HG02970 (cell line): ENCODE measurements around the gene ACAT2.
"Not testable (repeated sequence)": the region's sequence is repeated elsewhere in the genome, so short reads cannot be mapped to it uniquely, and the experiment has no call there.

Experiments
- ATAC-seq: cut with Tn5 transposase; IDR thresholded peaks from one replicate; pipeline ENCODE4 v1.9.1; 2021; ENCODE audit warnings: mild to moderate bottlenecking, moderate library complexity, moderate number of reproducible peaks; ENCODE audit not compliant: unreplicated experiment, low FRiP score

ACAT2 gene

DNA sequence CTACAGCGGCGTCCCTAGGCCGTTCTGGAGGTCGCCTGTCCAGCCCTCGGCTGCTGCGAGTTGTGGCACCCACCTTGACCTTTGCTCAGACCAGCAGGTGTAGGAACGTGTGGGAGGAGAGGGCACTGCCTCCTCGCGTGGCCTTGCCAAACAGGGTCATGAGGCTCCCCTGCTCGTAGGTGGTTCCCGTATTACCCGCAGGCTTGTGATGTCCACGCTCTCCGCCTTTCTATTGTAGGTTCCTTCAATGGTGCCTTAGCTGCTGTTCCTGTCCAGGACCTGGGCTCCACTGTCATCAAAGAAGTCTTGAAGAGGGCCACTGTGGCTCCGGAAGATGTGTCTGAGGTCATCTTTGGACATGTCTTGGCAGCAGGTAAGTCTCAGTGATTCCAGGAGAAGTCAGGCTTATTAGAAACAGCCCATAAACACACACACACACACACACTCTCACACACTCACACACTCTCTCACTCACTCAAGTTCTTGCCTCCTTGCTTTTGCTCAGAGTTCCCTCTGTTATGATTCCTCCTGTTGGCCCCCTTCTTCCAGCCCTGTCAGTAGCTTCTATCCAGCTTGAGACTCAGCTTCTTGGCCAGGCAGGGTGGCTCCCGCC is 942 bp downstream of the ACAT2 start:
- ATAC-seq: no peak

DNA sequence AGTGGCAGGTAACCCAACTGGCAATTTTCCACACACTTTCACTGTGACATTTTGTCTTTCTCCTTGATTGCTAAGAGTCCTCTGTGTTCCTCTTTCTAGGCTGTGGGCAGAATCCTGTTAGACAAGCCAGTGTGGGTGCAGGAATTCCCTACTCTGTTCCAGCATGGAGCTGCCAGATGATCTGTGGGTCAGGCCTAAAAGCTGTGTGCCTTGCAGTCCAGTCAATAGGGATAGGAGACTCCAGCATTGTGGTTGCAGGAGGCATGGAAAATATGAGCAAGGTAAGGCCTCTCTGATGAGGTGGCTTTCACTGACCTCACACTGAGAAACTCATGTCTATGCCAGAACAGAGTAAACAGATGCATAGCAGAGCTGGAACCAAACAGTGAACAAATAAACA is 5.1 kb downstream of the ACAT2 start:
- no peak for ATAC-seq

DNA sequence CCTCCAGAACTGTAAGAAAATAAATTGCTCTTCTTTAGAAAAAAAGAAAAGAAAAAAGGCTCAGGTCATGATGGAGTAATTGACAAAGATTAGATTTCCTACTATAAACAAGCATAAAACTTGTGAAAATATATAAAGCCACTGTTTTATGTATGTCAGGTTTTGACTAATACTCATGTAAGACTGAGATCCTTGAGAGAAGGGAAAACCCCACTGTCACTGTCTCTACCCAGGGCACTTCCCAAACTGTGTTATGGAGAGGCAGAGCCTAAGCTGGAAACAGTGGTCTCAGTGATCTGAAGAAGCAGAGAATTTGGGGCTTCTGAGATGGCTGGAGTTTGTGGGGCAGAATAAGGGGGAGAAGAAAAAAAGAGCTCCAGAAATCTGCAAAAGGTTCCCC is 7.6 kb downstream of the ACAT2 start:
- no peak for ATAC-seq

DNA sequence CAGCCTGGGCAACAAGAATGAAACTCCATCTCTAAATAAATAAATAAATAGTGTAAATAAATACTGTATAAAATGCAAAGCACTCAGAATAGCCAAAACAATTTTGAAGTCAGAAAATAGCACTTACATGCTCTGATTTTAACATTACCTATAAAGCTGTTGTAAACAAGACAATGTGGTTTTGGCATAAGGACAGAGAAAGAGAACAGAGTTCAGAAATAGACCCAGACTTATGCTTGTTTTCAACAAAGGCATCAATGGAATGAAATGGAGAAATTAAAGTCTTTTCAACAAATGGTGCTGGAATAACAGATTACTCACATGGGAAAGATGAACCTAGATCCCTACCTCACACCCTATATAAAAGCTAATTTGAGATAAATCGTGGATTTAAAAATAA is 10.4 kb downstream of the ACAT2 start:
- ATAC-seq: no peak

DNA sequence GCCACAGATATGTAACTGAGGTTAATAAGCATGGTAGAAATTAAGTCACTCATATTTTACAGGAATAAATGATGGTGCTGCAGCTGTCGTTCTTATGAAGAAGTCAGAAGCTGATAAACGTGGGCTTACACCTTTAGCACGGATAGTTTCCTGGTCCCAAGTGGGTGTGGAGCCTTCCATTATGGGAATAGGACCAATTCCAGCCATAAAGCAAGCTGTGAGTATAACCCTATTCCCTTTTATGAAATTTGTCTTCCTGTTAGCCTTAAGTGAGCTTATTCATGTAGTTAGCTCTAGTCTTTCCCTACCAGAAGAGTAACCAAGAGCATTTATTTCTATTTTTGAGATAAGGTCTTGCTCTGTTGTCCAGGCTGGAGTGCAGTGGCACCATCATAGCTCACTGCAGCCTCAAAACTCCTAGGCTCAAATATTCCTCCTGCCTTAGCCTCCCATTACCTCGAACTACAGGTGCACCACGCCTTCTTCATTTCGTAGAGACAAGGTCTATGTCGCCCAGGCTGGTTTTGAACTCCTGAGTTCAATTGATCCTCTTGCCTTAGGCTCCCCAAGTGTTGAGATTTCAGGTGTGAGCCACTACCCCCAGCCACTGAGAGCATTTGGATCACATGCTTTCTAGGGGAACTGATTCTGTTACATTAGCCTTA is 15.5 kb downstream of the ACAT2 start:
- ATAC-seq: no peak

DNA sequence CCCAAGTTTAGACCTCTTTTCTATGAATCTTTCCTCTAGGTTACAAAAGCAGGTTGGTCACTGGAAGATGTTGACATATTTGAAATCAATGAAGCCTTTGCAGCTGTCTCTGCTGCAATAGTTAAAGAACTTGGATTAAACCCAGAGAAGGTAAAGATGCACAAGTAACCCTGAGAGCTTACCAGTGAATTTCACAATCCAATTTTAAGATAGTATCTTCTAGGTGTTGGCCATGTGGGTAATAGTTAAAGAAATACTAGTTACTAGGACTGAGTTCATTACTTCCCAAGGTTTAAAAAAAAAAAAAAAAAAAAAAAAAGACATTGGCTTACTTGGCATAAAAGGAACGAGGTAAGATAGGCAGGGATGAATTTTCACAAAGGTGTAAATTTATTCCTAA is 16.3 kb downstream of the ACAT2 start:
- no peak for ATAC-seq

DNA sequence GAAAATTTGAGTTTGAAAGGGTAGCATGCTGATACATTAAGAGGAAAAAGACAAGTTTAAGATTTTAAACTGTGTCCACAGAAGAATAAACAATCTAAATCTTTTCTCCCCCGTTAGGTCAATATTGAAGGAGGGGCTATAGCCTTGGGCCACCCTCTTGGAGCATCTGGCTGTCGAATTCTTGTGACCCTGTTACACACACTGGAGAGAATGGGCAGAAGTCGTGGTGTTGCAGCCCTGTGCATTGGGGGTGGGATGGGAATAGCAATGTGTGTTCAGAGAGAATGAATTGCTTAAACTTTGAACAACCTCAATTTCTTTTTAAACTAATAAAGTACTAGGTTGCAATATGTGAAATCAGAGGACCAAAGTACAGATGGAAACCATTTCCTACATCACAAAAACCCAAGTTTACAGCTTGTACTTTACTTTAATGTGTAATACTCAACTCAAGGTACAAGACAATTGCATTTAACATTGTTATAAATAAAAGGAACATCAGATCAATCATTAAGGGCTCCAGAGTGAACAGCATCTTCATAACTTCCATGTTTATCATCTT is 16.8 kb downstream of the ACAT2 start:
- ATAC-seq: no peak

DNA sequence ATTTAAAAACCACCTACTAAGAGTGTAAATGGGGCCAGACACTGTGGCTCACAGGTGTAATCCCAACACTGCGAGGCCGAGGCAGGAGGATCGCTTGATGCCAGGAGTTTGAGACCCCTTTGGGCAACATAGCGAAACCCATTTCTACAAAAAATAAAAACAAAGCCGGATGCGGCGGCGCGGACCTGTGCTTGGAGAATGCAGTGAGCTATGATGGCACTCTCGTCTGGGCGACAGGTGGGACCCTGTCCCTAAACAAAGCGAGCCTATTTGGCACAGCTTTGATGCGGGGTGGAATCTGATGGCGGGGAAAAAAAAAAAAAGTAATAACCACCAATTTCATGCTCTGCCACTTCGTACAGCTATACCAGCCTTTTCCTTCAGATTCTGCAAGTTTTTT is 26.4 kb downstream of the ACAT2 start:
- no peak for ATAC-seq

DNA sequence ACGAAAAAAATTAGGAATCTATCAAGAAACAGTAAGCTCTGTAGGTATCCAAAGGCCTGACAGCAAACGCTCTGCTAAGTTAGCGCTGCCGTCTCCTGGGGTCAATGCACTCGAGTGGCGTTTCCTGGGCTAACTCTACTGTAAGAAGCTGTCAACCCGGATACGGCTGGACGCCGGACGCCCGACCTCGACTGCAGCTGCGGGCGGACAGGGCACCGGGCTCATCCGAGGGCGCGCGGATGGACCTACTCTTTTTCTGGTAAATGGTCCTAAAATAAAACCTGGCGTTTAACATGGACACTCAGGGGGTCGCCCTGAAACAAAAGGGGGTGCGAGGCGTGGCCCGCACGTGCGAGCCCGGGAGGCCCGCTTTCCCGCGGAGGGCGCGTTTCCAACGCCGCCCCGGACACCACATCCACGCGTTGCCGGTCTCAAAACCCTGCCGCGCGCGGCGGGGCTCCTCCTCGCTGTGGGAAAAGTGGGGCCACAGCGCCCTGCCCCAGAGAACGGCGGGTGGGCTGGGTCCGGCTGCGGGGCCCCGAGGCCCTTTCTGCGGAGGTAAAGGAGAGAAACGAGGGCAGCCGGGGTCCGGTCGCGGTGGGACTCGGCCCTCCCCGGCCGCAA is 27.0 kb downstream of the ACAT2 start:
- peak; percentile 0 for ATAC-seq

DNA sequence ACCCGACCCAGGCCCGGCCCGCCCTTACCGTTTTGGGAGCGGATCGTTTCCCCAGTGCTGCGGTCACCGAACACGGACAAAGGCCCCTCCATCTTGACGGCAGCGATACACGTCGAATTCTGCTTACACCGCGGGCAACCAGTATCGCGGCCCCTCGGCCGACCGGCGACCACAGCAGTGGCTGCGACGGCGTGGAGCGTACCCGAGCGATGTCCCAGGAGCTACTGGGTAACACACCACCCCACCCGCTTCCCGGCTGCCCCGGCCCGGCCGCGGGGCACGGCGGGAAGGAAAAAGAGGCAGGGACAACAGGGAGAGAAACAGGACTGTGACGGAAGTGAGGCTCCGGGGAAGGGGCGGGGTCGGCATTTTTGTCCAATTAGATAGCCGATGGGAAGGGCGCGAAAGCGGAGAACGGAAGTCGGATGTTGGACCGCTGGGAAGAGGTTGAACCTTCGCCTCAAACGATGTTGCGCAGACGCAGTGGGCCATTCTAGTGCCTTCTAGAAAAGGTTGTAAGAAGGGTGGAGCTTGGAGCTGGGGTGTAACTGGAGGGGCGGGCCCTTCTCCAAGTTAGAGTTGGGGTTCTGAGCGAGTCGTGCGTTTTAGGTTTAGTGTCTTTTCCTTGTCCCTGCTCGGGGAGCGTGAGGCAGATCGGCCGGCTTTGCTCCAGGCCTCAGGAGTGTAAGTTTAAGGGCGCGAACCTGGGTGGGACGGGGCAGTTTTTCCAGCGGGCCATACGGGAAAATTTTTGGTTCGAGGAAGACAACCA is 27.7 kb downstream of the ACAT2 start, which contains the start of gene TCP1:
TCP1 (minus strand) TSS at position 226 of the 772 bp plus-strand sequence; CDS start at position 92, 134 bp downstream.
- peak; percentile 70 for ATAC-seq

DNA sequence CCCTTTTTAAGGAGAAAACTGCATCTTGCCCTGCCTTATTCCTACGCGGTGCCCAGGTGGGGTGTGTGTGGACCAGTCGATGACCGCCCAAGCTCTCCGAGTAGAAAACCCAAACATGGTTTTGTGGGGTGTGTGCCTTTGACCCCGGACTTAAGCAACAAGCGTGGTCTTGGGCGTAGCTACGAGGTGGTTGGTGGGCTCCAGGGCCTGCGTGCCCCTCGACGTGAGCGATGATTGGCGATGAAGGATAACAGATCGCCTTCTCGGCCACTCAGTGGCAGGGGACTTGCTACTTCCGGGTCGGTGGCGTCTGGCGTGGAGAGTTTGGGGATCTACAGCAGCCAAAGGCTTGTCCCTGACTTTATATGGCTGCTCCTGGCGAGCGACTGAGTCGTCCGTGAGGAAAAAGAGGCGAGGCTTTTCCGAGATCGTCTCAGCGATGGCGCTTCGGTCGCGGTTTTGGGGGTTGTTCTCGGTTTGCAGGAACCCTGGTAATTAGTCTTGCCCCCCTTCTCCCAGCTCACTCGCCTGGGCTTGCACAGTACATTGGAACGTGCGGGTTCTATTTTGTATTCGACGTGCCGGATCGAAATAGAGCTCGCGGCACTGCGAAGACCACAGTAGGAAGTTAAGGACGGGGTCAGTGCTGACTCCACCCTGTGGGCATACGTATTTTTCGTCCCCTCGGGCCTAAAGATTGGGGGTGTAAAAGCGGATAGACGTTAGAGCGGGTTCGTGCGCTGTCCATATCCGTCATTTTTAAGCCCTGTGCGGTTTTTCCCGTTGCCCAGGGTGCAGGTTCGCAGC is 28.5 kb downstream of the ACAT2 start, which contains the start of gene MRPL18:
MRPL18 (plus strand) TSS at position 319 of the 807 bp plus-strand sequence; CDS start at position 440, 121 bp downstream.
- ATAC-seq: peak; percentile 80

DNA sequence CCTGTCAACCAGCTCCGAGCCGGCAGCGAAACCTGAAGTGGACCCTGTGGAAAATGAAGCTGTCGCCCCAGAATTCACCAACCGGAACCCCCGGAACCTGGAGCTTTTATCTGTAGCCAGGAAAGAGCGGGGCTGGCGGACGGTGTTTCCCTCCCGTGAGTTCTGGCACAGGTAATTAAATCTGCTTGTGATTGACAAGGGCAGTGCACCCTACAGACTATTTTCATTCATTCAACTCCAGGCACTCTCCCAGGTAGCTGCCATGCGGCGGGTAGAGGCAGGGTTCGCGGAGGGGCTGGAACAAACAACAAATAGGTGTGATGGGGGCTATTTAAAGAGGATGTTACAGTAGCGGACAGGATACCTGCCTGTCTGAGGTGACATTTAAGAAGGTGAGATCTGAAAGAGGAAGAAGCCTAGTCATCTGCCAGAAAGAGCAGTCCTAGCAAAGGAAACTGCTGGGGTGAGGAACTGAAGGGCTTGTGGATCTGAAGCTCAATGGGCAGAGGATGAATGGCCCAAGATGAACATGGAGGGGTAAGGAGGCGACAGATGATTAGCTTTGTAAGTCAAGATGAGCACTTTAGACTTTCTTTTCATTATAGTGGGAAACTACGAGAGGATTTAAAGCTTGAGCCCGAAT is 29.2 kb downstream of the ACAT2 start:
- no peak for ATAC-seq

DNA sequence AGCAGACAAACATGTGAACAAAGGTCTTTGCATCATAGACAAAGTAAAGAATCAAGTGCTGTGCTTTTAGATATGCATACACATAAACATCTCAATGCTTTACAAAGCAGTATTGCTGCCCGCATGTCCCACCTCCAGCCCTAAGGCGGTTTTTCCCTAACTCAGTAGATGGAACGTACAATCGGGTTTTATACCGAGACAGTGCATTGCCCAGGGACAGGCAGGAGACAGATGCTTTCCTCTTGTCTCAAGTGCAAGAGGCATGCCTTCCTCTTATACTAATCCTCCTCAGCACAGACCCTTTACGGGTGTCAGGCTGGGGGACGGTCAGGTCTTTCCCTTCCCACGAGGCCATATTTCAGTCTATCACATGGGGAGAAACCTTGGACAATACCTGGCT is 33.1 kb downstream of the ACAT2 start:
- not testable (repeated sequence) for ATAC-seq

DNA sequence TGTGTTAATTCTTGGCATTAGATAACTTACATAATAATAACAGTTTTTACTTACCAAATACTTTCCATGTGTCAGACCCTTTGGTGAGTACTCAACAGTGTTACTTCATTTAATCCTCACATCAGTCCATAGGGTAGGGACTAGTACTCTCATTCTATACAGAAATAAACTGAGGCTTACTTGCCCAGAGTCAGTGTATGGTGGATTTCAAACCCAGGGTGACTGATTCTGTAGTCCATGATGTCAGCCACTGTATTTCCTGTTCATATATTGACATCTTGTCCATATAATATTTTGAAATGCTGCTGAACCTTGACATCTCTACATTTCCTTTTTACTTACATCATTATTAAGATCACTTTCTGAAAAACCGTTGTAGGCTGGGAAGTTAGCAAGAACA is 35.7 kb downstream of the ACAT2 start:
- ATAC-seq: no peak

DNA sequence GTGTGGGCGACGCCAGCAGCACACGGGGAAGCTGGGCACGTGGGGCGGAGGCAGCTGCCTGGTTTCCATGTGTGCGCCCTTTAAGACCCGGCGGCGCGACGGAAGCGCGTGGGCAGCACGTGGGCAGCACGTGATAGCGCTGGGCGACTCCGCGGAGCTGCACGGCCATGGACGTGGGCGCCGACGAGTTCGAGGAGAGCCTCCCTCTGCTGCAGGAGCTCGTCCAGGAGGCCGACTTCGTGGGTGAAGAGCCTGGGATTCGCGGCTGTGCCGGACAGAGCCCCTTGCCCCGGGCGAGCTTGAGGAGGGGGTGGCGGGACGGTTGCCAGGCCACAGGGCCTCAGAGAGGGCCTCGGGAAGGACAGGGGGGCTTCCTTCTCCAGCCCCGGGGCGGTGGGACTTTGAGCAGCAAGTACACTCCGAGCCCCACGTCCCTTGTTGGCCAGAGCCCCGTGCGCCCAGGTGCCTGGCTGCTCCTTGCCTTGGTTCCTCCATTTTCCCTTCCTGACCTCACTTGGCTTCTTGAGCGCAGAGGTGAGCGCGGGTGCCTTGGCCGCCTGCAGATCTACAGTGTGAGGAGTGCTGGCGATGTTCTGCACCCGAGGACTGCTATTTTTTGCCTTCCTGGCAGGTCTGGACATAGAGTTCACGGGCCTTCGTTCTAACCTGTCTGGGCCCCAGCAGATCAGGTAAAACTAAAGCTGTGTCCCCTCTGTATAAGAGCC is 38.5 kb downstream of the ACAT2 start, which contains the start of gene PNLDC1:
PNLDC1 (plus strand) TSS at position 136 of the 725 bp plus-strand sequence; CDS start at position 168, 32 bp downstream.
- ATAC-seq: no peak

DNA sequence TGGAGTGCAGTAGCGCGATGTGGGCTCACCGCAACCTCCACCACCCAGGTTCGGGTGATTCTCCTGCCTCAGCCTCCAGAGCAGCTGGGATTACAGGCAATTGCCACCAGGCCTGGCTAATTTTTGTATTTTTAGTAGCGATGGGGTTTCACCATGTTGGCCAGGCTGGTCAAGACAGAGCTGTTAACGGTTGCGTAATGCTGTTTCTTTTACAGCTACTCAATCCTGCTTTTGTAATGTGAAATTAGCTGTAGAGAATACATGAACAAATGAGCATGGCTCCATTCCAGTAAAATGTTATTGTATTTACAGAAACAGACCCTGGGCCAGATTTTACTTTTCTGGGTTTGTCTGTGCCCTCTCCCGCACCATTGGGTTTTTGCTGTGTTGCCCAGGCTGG is 40.1 kb downstream of the ACAT2 start:
- no peak for ATAC-seq

DNA sequence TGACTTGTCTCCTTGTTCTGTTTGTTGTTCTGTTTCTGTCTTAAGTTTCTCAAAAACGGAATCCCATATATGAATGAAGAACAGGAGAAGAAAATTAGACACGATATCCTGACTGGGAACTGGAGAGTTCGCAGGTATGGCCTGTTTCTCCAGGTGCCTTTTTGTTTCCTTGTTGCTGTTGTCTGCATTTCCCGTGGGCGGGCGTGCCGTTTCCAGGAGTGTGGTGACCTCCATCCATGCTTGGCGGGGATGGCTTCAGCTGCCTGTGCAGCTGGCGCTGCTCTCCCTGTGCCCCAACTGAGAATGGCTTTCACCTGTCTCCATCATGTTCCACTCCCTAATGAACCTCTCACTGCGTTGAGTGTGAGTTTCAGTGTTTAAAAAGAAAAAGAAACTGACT is 42.7 kb downstream of the ACAT2 start:
- ATAC-seq: no peak

DNA sequence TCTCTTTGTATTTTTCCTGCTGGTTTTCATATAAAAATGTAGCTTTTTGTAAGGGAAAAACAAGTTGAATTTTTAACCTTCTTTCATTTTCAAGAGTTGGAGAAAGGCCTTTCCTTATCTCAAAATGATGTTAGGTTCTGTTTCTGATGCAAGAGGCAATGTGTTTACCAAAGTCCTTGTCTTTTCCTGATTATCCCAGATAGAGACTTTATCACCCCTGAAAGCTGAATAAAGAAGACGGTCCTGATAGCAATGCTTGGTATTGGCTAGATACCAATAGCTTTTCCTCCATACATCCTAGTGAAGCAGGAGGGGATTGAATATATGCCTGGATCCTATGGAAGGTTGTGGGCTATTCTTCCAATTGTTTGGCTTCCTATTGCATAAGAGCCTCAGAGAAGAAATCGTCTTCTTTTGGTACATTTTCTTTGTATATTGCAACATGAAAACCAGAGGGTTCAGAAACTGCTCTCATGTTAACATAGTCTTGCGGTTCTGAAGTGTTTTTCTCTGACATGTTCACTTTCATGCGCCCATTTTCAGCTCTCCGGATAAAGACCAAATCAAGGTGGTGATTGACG is 43.7 kb downstream of the ACAT2 start:
- ATAC-seq: no peak
